GM19452 (cell line): ENCODE data around the gene MAP4.

ENCODE experiments used
- ATAC-seq: cut with Tn5 transposase; IDR thresholded peaks from one replicate; pipeline ENCODE4 v1.9.1; 2021; ENCODE audit not compliant: unreplicated experiment

The MAP4 gene

DNA sequence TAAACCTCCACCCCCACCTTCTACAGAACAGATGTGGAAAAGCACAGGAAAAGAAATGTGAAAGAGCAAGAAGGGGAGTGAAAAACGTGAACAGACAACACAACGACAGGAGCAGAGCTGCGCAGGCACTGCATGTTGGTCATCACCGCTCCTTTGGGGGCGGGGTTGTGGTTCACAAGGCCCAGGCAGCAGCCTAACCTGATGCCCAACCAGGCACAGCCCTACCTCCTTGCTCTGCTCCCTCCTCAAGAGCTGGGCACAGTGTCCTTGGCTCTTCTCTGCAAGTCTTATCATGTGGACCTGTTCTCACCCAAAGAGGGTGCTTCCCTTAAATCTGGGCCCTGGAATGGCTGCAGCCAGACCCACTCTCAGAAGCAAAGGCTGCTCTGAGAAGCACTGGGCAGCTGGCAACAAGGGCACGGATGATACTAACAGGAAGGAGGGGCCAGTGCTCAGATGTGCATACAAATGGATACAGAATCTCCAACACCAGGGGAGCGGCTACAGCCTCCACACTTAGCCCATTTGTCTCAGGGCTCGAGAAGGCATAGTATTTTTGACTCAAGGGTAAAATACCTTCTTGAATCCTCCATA is 148.7 kb downstream of the MAP4 start:
- ATAC-seq = no peak

DNA sequence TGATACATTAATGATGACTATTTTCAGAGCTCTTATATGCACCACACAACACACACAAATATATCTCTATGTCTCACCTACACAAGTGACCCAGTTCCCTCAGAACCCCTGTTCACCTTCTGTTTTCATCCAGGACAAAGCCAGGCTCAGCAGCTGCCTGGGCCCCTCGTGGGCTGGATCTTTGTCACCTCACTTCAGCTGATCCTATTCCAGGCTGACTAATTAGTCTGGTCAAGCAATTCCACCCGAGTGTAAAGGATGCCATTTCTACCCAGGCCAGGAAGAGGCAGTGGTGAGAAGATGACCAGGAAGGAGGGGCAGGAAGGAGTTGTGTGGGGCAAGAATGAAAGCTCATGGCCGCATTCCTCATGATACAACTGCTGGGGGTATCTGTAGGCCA is 151.0 kb downstream of the MAP4 start:
- no peak for ATAC-seq

GRCh38 chr3:47863391-47864128 is 152.7 kb downstream of the MAP4 start:
- ATAC-seq = no peak

DNA sequence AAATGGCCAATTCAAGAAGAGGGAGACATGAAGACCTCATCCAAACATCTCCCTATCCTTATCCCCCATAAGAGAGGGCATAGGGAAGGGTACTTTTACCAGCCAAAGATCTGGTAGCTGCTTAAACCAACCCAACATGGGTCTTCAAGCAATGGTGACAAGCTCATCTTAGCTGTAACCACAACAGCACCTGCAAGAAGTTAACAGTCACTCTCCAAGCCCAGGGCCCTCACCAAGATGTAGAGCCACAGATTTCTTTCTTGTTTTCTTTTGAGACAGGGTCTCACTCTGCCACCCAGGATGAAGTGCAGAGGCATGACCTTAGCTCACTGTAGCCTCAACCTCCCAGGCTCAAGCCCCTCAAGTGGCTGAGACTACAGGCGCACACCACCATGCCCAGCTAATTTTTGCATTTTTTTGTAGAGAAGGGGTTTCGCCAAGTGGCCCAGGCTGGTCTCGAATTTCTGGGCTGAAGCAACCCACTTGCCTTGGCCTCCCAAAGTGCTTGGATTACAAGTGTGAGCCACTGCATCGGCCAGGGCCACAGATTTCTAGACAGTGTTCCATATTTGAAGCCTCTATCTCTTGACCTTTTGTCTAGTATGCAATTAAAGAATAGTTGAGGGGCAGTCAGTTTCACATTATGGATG is 156.1 kb downstream of the MAP4 start:
- ATAC-seq = no peak

DNA sequence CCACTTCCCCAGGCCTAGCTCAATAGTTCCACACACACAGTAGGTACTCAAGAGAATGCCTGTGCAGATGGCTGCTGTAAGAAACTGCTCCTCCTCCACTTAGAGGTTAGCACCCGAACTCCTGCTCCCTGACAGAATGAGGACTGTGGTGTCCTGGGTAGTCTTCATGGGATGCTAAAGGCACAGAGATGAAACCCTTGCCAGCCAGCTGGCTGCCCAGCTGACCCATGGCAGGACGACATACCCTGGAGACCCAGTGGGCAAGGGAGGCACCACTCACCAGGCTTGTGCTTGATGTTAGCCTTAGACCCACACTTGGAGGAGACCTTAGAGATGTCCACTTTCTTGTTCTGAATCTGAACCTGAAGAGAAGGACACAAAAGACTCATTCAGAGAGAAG is 159.1 kb downstream of the MAP4 start:
- no peak for ATAC-seq

DNA sequence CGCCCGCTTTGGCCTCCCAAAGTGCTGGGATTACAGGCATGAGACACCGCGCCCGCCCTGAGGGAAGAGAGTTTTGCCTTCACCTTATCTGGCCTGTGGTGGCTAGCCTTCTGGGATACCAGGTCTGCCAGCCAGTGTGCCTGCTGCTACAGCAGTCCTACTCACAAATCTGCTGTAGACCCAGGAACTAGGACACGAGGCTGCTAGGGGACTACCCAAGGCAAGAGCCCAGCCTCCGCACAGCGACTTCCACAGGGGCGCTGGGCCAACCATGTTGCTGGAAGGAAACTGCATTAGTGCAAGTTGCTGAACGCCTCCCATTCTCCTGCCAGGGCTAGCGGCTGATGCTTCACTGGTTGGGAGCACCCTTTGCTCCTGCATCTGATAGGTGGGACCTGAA is 159.5 kb downstream of the MAP4 start:
- no peak for ATAC-seq

DNA sequence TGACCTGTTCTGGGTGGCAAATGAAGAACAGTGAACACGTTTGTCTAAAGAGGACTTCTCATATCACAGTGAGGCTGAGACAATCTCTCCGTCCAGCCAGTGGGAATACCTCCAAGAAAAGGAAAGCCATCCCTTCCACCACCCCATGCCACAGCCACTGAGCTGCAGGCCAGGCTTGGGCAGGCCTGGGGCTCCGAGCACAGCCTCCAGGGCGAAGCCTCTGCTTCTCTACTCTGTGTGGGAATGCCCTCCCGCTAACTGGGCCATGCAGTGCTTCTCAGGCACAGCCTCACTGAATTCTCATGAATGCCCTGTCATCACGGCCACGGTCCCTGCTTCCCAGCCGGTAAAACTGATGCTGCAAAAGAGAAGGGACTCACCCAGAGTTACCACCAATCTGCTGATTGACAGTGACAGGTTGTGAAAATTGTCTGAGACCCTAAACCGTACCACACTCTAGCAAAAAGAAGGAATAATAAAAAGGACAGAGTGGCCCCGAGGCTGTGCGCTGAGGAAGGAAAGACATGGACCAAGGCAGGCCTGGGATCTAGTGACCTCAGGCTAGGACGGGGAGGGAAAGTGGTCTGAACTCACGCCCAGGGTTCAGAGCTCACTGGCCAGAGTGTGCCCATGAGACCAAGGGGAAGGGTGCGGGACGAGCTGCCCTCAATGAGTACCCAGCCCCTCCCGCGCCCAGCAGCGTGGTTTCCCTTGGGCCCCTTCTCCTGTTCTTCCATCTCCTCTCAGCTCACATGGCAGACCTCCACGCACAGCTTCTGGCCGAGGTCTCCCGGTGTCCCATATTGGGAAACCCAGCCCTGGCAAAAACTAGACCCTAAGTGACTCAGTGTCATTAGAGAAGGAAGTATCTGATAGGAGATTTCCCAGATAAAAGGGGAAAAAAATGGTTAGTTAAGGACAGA is 160.5 kb downstream of the MAP4 start:
- no peak for ATAC-seq

- no peak for ATAC-seq
Measured at GRCh38 chr3:47854720-47855455, 161.3 kb downstream of the MAP4 start.

GRCh38 chr3:47854267-47854666 is 161.9 kb downstream of the MAP4 start:
- no peak for ATAC-seq

GRCh38 chr3:47852604-47853602 is 163.3 kb downstream of the MAP4 start:
- no peak for ATAC-seq

DNA sequence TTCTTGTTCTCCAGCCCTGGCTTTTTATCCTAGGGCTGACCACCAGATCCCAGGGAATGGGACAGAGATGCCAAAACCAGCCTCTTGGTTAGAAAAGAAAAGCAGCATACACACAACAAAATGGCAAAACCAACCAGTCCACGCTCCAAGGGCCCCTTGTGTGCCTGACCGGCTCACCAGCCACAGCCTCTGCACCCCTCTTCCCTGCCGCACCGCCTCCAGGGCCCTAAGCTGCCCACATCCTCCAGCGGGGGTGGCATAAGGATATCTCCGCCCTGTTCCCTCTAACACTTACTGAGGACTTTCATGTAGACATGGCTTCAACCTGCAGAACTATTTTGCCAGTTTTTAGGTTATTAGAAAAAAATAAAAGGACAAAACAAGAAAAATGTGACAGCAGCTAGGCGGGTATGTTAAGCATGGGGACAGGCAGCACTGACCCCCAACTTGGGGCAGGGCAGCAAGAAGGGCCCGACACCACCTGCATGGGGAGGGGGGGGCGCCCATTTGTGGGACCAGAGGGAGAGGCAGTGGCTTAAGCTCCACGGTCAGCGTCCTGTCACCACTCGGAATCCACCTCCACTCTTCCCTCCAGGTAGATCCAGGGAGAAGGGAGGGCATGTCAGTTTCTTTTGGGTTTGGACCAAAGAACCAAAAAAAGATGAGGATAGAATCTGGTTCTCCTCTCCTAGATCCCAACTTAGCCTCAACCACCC is 164.2 kb downstream of the MAP4 start:
- no peak for ATAC-seq

- ATAC-seq = no peak
Measured at GRCh38 chr3:47850564-47851410, 165.4 kb downstream of the MAP4 start.

GRCh38 chr3:47849699-47850563 is 166.3 kb downstream of the MAP4 start:
- ATAC-seq = no peak

DNA sequence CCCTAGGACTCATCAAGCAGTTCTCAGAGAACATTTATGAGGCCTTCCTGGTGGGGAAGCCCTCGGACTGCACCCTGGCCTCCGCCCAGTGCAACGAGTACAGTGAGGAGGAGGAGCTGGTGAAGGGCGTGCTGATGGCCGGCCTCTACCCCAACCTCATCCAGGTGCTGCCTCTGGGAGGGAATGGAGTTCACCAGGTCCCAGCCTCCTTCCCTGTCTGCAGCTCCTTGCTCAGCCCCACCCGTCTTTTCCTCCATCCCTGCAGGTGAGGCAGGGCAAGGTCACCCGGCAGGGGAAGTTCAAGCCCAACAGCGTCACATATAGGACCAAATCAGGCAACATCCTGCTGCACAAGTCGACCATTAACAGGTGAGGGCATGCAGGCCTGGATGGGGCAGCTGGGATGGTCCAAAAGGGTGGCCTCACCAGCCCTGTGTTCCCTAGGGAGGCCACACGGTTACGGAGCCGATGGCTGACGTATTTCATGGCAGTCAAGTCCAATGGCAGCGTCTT is 167.0 kb downstream of the MAP4 start:
- ATAC-seq = no peak

DNA sequence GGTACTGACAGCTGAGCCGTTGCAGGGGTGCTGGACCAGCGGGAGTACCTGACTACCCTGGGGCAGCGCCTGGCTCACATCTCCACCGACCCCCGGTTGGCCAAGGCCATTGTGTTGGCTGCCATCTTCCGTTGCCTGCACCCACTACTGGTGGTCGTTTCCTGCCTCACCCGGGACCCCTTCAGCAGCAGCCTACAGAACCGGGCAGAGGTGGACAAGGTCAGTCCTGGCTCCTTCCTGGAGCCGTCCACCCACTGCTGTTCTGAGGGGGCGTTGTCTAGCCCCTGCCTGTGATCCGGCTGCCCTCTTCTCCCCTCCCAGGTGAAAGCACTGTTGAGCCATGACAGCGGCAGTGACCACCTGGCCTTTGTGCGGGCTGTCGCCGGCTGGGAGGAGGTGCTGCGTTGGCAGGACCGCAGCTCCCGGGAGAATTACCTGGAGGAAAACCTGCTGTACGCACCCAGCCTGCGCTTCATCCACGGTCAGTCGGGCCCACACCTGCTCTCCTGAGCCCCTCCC is 167.6 kb downstream of the MAP4 start:
- ATAC-seq = no peak

- ATAC-seq = no peak
Measured at GRCh38 chr3:47847801-47848518, 168.3 kb downstream of the MAP4 start.
